Transverse colon (tissue), 4 donors: Measurements from ENCODE around the gene UQCR11. TPM values are rescaled to one million over a fixed set of nuclear protein-coding genes. Genes with fewer than 3 reads are reported as not detected.
A peak's percentile ranks its signal among the peaks of the same experiment; 100 is the strongest.

ENCODE experiments used
- DNase-seq: peaks from one replicate; pipeline ENCODE4 v3.0.0-alpha.2; 2019
- H3K27ac ChIP-seq, 4 donors: fragments of 200-600 bp; sonication (generic); 2 replicates each; pipeline ENCODE4 v1.5.1; 2016 to 2018; ENCODE audit warnings: inconsistent platforms in 4 of 4
- H3K27me3 ChIP-seq: fragments of 200-600 bp; sonication (generic); 2 replicates; pipeline ENCODE4 v1.5.1; 2017; ENCODE audit warnings: inconsistent platforms
- H3K36me3 ChIP-seq, 4 donors: fragments of 200-600 bp; sonication (generic); 2 replicates each; pipeline ENCODE4 v1.5.1; 2017 to 2019; ENCODE audit warnings: inconsistent platforms in 4 of 4
- H3K4me1 ChIP-seq, 4 donors: fragments of 200-600 bp; sonication (generic); 2 replicates each; pipeline ENCODE4 v1.5.1; 2017 to 2020; ENCODE audit warnings: inconsistent platforms in 4 of 4
- H3K4me3 ChIP-seq, 4 donors: fragments of 200-600 bp; sonication (generic); 1 replicate in 1 of 4; 2 replicates in 3 of 4; pipeline versions ENCODE4 v1.5.1 to v1.6.1; 2017 to 2019; ENCODE audit warnings: inconsistent platforms in 4 of 4
- H3K9me3 ChIP-seq, 2 donors: fragments of 200-600 bp; sonication (generic); 2 replicates each; pipeline ENCODE4 v1.5.1; 2017 to 2019; ENCODE audit warnings: inconsistent platforms in 2 of 2
- EP300 ChIP-seq: sonication (generic); formaldehyde crosslinking; IDR thresholded peaks from one replicate; pipeline ENCODE4 v1.6.1; 2017; ENCODE audit warnings: antibody characterized with exemption, low read depth
- POLR2A ChIP-seq: fragments of 450-650 bp; IDR thresholded peaks from one replicate; pipeline ENCODE4 v1.6.1; 2016; ENCODE audit warnings: antibody characterized with exemption, mild to moderate bottlenecking, moderate library complexity
- POLR2AphosphoS5 ChIP-seq, 3 donors: sonication (generic); formaldehyde crosslinking; IDR thresholded peaks; one replicate each; pipeline ENCODE4 v1.6.1; 2016; ENCODE audit warnings: antibody characterized with exemption in 3 of 3
- WGBS, 2 donors: methylation state at CpG; one replicate each; pipeline ENCODE4 v1.1.5; 2018; ENCODE audit warnings: low coverage in 1 of 2; 5-methylcytosine and 5-hydroxymethylcytosine counted together
- in situ Hi-C, 4 donors: fragments of 200-750 bp; cut with MboI; loops; one replicate each; pipeline versions ENCODE4 v1.15.0 to v1.15.1; 2017; ENCODE audit warnings: low sequenced_read_pairs in 3 of 4, low pct_ligation_motif_present in 1 of 4, low pct_unique_long_range_greater_than_20kb in 1 of 4
- intact Hi-C: fragments of 100-400 bp; cut with DNase I; formaldehyde crosslinking; loops from one replicate; pipeline ENCODE4 v1.15.1; 2023; ENCODE audit warnings: low total_unique reads
- total RNA-seq, 4 donors: library from RNA; depleted of rRNA; stranded (reverse); fragments of >200 nt; gene quantifications; one replicate each; pipeline ENCODE4 v1.1.0, GENCODE V29; 2016
- TF ChIP-seq, protein P1 (sequence below), 5 experiments: fragments of 200-600 bp in 3 of 5; fragments of 450-650 bp in 2 of 5; sonication (generic) in 3 of 5; IDR thresholded peaks; 1 replicate in 2 of 5; 2 replicates in 3 of 5; pipeline ENCODE4 v1.5.1; 2016 to 2017; ENCODE audit warnings: antibody characterized with exemption in 5 of 5, inconsistent platforms in 3 of 5, mild to moderate bottlenecking in 2 of 5, moderate library complexity in 1 of 5

UQCR11 gene
- total RNA-seq, 4 donors from 2014 or later: 19.9 to 120 (median 60.8) TPM

DNA sequence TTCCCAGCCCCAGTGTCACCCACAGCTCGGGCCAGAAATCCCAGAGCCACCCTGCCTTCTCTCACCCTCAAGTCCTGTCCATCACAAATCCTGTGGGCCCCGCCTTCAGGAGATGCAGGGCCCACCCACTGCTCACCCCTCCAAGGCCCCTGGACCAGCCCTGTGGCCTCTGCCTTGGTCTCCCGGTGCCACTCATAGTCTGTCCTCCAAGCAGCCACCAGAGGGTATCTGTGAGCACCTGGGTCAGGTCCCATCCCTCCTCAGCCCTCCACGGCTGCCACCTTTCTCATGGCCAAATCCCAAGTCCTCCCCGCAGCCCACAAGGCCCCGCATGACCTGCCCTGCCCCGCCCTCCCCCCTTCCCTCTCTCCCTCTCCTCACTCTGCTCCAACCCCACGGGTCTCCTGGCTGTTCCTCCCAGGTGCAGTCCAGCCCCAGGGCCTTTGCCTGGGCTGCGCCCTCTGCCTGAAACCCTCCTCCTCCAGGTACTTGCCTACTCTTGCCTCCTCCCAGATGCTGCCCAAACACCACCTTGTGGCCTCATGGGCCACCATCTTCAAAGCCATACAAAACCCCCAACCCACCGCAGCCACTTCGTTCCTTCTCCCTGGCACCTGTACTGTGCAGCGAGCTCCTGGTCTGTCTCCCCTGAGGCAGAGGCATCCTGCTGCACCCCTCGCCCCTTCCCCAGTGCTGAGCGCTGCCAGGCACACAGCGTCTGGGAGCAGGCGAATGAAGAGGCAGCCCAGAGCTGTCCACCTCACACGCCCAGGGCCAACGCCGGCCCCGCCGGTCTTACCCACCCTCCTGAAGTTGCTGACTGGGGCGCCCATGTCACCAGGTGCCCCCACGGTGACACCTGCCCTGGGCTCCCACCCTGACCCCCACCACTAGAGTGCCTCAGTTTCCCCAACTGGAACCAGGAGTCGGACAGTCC, 13.2 kb upstream of the UQCR11 start:
- 81% methylated on average over 24 of the region's 24 CpGs; no CpG with 5 or more reads in 1 of the 2 donors for WGBS, 2 donors
- in situ Hi-C loops (no loop called here), intact Hi-C loops (no loop called here)
- TF ChIP-seq POLR2AphosphoS5 (IDR thresholded peaks at IDR 0.05): no peak
- TF ChIP-seq, protein P1, sequence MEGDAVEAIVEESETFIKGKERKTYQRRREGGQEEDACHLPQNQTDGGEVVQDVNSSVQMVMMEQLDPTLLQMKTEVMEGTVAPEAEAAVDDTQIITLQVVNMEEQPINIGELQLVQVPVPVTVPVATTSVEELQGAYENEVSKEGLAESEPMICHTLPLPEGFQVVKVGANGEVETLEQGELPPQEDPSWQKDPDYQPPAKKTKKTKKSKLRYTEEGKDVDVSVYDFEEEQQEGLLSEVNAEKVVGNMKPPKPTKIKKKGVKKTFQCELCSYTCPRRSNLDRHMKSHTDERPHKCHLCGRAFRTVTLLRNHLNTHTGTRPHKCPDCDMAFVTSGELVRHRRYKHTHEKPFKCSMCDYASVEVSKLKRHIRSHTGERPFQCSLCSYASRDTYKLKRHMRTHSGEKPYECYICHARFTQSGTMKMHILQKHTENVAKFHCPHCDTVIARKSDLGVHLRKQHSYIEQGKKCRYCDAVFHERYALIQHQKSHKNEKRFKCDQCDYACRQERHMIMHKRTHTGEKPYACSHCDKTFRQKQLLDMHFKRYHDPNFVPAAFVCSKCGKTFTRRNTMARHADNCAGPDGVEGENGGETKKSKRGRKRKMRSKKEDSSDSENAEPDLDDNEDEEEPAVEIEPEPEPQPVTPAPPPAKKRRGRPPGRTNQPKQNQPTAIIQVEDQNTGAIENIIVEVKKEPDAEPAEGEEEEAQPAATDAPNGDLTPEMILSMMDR (IDR thresholded peaks at IDR 0.05): peak; percentile 36 to 60 (median 45)
- peak; percentile 60 for DNase-seq
- Histone ChIP-seq H3K27me3 (no peaks in the 10 kb centered on the region), H3K4me3 (no peak overlapping the region), H3K4me1 (no peaks in the 10 kb centered on the region), H3K9me3 (no peaks in the 10 kb centered on the region), H3K36me3 (peaks cover 0 to 21% (median 10%) of the 10 kb centered on the region in 4 donors), H3K27ac (peak overlapping the region in 2 of 4 donors; percentile 49 to 58)

DNA sequence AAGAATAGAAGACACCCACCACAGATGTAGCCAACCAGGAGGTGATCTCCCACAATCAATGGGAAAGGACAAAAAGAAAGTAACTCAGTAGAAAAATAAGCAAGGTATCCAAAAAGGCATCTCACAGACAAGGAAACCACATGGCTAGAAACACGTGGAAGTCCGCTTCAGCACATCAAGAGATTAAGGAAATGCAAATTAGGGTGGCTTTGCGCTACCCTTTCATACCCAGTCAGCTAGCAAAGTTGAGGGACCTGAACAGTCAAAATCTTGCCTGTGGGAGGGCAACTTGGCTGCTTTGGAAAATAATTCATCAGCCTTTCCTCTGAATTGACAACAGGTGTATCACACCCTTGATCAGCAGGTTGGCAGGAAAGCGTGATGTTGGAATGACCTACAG, 11.6 kb upstream of the UQCR11 start:
- Histone ChIP-seq H3K36me3 (peaks cover 0 to 21% (median 10%) of the 10 kb centered on the region in 4 donors), H3K4me3 (no peak overlapping the region), H3K27me3 (no peaks in the 10 kb centered on the region), H3K9me3 (no peaks in the 10 kb centered on the region), H3K27ac (peak overlapping the region in 3 of 4 donors; percentile 16 to 58 (median 49)), H3K4me1 (no peaks in the 10 kb centered on the region)
- intact Hi-C loops (loop anchor here (1.0 kb wide), 1 partner anchor 48 kb away; no protein-coding TSS in a partner anchor), in situ Hi-C loops (no loop called here)
- no peak for DNase-seq
- WGBS, 2 donors: 58 to 75% methylated on average over 3 to 4 of the region's 4 CpGs
- TF ChIP-seq POLR2AphosphoS5 (IDR thresholded peaks at IDR 0.05) (no peak), POLR2A (no peak), EP300 (no peak)
- TF ChIP-seq, protein P1 (IDR thresholded peaks at IDR 0.05): no peak

DNA sequence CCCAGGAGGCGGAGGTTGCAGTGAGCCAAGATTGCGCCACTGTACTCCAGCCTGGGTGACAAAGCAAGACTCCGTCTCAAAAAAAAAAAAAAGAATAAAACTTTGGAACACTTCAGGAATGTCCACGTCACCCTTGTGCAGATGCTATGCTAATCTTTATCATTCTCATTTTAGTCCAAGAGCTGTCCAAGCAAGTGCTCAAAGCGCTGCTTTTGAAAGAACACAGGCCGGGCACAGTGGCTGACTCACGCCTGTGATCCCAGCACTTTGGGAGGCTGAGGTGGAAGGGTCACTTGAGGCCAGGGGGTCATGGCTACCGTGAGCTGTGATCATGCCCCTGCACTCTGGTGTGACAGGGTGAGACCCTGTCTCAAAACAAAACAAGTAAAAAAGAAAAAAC, 11.1 kb upstream of the UQCR11 start:
- in situ Hi-C loops: no loop called here
- no peak for DNase-seq
- Histone ChIP-seq H3K9me3 (no peaks in the 10 kb centered on the region), H3K27me3 (no peaks in the 10 kb centered on the region), H3K36me3 (peaks cover 0 to 26% (median 10%) of the 10 kb centered on the region in 4 donors), H3K27ac (peak overlapping the region in 3 of 4 donors; percentile 16 to 58 (median 49)), H3K4me3 (no peak overlapping the region), H3K4me1 (no peaks in the 10 kb centered on the region)
- WGBS, 2 donors: 63 to 83% methylated on average over 3 to 8 of the region's 8 CpGs
- TF ChIP-seq POLR2AphosphoS5 (IDR thresholded peaks at IDR 0.05) (peak in 2 of 3 donors; percentile 43 to 69), POLR2A (no peak)
- intact Hi-C loops: loop anchor here (1.0 kb wide), 1 partner anchor 47 kb away; no protein-coding TSS in a partner anchor

DNA sequence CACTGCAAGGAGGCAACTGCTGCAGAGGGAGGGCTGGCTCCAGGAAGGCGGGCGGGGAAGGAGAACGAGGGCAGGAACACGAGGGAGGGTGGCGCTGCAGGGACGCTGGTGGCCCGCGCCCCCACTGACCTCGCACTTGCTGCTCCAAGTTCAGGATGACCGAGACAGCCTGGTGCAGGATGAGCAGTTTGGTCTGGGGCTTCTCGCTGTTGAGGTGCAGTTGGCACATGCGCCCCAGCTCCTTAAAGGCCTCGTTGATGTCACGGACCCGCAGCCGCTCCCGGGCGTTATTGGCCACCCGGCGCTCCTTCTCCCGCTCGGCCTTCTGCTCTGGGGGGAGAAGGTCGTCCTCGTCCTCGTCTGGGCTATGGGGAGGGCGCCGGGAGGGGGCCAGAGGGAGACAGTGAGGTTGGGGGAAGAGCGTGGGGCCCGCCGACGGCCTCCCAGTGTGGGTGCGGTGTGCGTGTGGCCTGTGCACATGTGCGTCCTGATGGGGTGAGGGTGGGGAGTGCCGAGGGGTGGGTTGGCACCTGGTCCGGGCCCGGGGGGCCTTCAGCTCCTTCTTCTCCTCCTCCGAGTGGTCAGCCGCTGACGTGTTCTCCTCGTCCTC, 10.0 kb upstream of the UQCR11 start:
- H3K9me3 ChIP-seq: no peaks in the 10 kb centered on the region
- peaks cover 0 to 30% (median 10%) of the 10 kb centered on the region in 4 donors for H3K36me3 ChIP-seq
- no peak for TF ChIP-seq POLR2AphosphoS5 (IDR thresholded peaks at IDR 0.05)
- no peak for TF ChIP-seq POLR2A
- no peak for TF ChIP-seq EP300
- TF ChIP-seq, protein P1 (IDR thresholded peaks at IDR 0.05): no peak
- H3K4me3 ChIP-seq: no peak overlapping the region
- no peaks in the 10 kb centered on the region for H3K27me3 ChIP-seq
- in situ Hi-C loops: no loop called here
- DNase-seq: no peak
- H3K4me1 ChIP-seq: no peaks in the 10 kb centered on the region
- WGBS, 2 donors: 80 to 94% methylated on average over 4 to 33 of the region's 41 CpGs
- H3K27ac ChIP-seq: peak overlapping the region in 1 of 4 donors; percentile 22
- intact Hi-C loops: no loop called here
